HepG2 (cell line): ENCODE data around the gene SFRP4. TPM values are rescaled to one million over a fixed set of nuclear protein-coding genes. Genes with fewer than 3 reads are reported as not detected.

Experiments
- CEBPZ ChIP-seq: IDR thresholded peaks from 2 replicates; pipeline ENCODE4 v1.6.1; 2012; ENCODE audit warnings: low read length, improper control_type of control experiment
- DDIT3 ChIP-seq: sonication (generic); formaldehyde crosslinking; IDR thresholded peaks from 2 replicates; pipeline ENCODE4 v1.4.0; 2020; ENCODE audit warnings: mild to moderate bottlenecking, missing genetic modification reagents
- FOXO4 ChIP-seq: sonication (generic); formaldehyde crosslinking; conservative IDR thresholded peaks from 2 replicates; pipeline ENCODE4 v1.8.1; 2023; ENCODE audit warnings: missing genetic modification reagents
- PBX3 ChIP-seq: sonication (generic); formaldehyde crosslinking; IDR thresholded peaks from 2 replicates; pipeline ENCODE4 v1.8.1; 2023; ENCODE audit warnings: missing genetic modification reagents, inconsistent platforms, borderline replicate concordance
- PHF21A ChIP-seq: sonication (generic); formaldehyde crosslinking; IDR thresholded peaks from 2 replicates; pipeline ENCODE4 v1.5.0; 2020; ENCODE audit warnings: mild to moderate bottlenecking, missing genetic modification reagents
- PRPF4 ChIP-seq: fragments of 200-400 bp; formaldehyde crosslinking; IDR thresholded peaks from 2 replicates; pipeline ENCODE4 v1.6.1; 2016; ENCODE audit warnings: low read length, low read depth; ENCODE audit not compliant: poor library complexity, severe bottlenecking
- SPEN ChIP-seq: sonication (generic); formaldehyde crosslinking; IDR thresholded peaks from 2 replicates; pipeline ENCODE4 v1.5.1; 2020; ENCODE audit warnings: low read depth, mild to moderate bottlenecking, missing genetic modification reagents
- TRAFD1 ChIP-seq: sonication (generic); formaldehyde crosslinking; IDR thresholded peaks from 2 replicates; pipeline ENCODE4 v1.5.1; 2020; ENCODE audit warnings: missing genetic modification reagents, mild to moderate bottlenecking, borderline replicate concordance
- ZBTB2 ChIP-seq: sonication (generic); formaldehyde crosslinking; IDR thresholded peaks from 2 replicates; pipeline ENCODE4 v1.8.0; 2022; ENCODE audit warnings: low read depth, missing genetic modification reagents
- ZBTB43 ChIP-seq: sonication (generic); formaldehyde crosslinking; conservative IDR thresholded peaks from 2 replicates; pipeline ENCODE4 v1.4.0; 2020; ENCODE audit warnings: missing genetic modification reagents
- ZBTB7B ChIP-seq: sonication (generic); formaldehyde crosslinking; IDR thresholded peaks from 2 replicates; pipeline ENCODE4 v1.4.0; 2020; ENCODE audit warnings: missing genetic modification reagents
- ZNF432 ChIP-seq: sonication (generic); formaldehyde crosslinking; IDR thresholded peaks from 2 replicates; pipeline ENCODE4 v1.5.0; 2020; ENCODE audit warnings: missing genetic modification reagents, mild to moderate bottlenecking, borderline replicate concordance
- ZNF724P ChIP-seq: sonication (generic); formaldehyde crosslinking; IDR thresholded peaks from 2 replicates; pipeline ENCODE4 v1.8.0; 2022; ENCODE audit warnings: missing genetic modification reagents, borderline replicate concordance
- ZNF737 ChIP-seq: sonication (generic); formaldehyde crosslinking; IDR thresholded peaks from 2 replicates; pipeline ENCODE4 v1.5.0; 2020; ENCODE audit warnings: missing genetic modification reagents, mild to moderate bottlenecking, borderline replicate concordance
- ZSCAN25 ChIP-seq: sonication (generic); formaldehyde crosslinking; IDR thresholded peaks from 2 replicates; pipeline ENCODE4 v1.8.0; 2022; ENCODE audit warnings: mild to moderate bottlenecking, missing genetic modification reagents
- polyA plus RNA-seq, 8 experiments: library from polyadenylated mRNA; depleted of rRNA in 3 of 8; stranded (reverse) in 7 of 8; unstranded in 1 of 8; fragments of >200 nt; fragmentation: Illumina TruSeq in 4 of 8; extraction: Trizol in 4 of 8; gene quantifications; 2 replicates each; pipeline versions ENCODE4 v1.2.1 to v1.2.3, GENCODE V29; 2011 to 2016; ENCODE audit warnings: low read depth in 4 of 8, missing spikeins in 1 of 8, mixed read lengths in 1 of 8; ENCODE audit not compliant: insufficient read depth in 1 of 8
- total RNA-seq, 5 experiments: library from RNA; depleted of rRNA; stranded (reverse); fragments of >200 nt; fragmentation: Illumina TruSeq; extraction: Trizol; gene quantifications; 2 replicates each; pipeline ENCODE4 v1.2.3, GENCODE V29; 2016; ENCODE audit warnings: low read depth in 1 of 5

The SFRP4 gene
- total and polyA plus RNA-seq, 2 of the 13 experiments (the other 11 are each of a cell fraction or from before 2014, with no cell fraction given): 0.96 to 1.8 TPM

GRCh38 chr7:37942934-37943610 lies 26.5 kb upstream of the SFRP4 start (continued):
- TF ChIP-seq CEBPZ (no peak), ZBTB7B (peak; percentile 82), ZSCAN25 (CRISPR knock-in tag) (peak; percentile 75; the same call in 1 of the 2 replicates), TRAFD1 (CRISPR knock-in tag) (no peak), DDIT3 (no peak), PRPF4 (no peak), ZNF737 (no peak), ZNF724P (CRISPR knock-in tag) (no peak), ZBTB43 (CRISPR knock-in tag) (peak; percentile 80), SPEN (CRISPR knock-in tag) (peak; percentile 95), PHF21A (peak; percentile 100), ZNF432 (no peak), ZBTB2 (CRISPR knock-in tag) (peak; percentile 52; the same call in 1 of the 2 replicates), PBX3 (no peak), FOXO4 (CRISPR knock-in tag) (no peak)
